HG02884 (cell line): ENCODE measurements around the gene APOM.

Source experiments
- ATAC-seq: cut with Tn5 transposase; IDR thresholded peaks from one replicate; pipeline ENCODE4 v1.9.1; 2021; ENCODE audit warnings: mild to moderate bottlenecking, moderate library complexity; ENCODE audit not compliant: unreplicated experiment

The APOM gene

DNA sequence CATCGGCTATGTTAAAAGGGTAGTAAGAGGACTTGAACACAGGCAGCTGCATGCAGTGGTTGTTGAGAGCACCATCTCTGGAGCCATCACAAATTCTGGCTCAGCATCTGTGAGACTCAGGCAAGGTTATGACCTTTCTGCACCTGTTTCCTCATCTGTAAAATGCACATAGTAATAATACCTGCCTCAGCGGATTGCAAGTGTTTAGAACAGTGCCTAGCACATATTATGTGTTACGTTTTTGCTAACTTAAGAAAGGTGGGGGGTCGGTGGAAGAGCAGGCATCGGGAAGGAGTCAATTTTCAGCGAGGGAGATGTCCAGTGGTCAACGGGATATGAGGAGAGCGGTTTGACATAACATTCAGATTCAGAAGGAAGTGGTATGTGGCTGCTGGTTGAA, 22.3 kb downstream of the APOM start:
- ATAC-seq: no peak

DNA sequence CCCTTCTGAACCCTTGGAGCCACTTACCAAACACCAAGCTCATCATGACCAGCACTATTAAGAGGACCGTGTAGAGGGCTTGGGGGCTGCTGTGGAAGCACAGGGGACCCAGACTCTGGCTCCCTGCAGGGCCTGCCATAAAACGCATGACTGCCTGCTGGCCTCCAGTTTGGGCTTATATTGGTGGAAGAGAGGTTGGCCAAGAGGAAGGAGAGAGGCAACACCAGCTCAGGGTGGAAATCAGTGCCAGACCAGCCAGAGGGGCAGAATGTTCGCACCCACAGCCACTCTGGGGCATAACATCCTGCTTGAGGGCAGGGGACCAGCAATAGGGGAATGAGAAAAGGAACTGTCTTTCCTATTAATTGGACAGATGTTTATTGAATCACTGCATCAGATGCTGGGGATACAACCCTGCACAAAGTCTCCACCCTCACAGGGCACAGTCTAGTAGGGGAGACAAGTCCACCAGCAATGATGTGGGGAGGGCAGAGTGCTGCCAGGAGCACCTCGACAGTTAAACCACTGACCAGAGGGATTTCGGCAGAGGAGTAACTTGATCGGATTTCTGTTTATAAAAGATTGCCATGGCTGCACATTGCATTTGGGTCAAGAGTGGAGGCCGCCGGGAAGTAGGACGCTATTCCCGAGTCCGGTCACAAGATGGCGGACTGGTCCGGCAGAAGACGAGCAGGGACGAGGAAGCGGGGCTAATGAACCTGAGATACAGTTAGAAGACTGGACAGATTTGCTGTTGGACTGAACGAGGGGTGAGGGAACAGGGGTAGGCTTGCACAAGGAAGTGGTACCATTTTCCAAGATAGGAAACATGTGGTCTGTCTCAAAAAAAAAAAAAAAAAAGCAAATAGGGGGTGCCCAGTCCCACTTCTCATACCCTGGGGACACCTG, 24.8 kb downstream of the APOM start, which contains the start of gene LY6G5C:
TSS of gene LY6G5C (minus strand) at position 842 of the 909 bp plus-strand sequence. CDS start at position 148, 694 bp downstream.
- ATAC-seq: no peak

DNA sequence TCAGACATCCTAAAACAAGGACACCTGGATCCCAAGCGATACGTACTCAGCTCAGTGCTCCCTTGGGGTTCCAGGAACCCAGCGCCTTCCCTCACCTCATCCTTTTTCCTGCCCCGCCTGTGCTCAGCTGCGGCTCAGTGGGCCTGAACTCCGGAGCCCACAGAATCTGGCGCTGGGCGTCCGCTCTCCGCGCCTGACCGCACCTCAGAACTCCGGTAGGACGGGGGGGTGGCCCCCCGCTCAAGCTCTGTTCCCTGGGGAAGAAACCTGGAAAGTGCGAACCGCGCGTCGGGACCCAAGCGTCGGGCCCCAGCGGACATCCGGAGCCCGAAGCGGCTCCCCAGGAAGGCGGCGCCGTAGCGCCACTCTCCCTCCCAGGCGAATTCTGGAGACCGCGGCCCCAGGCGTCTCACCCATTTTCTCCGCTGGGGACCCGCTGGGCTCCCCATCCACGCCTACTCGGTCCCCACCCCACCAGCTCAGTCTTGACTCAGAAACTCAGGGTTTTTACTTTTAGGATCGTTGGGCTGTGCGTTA, 25.5 kb downstream of the APOM start:
- ATAC-seq: no peak

DNA sequence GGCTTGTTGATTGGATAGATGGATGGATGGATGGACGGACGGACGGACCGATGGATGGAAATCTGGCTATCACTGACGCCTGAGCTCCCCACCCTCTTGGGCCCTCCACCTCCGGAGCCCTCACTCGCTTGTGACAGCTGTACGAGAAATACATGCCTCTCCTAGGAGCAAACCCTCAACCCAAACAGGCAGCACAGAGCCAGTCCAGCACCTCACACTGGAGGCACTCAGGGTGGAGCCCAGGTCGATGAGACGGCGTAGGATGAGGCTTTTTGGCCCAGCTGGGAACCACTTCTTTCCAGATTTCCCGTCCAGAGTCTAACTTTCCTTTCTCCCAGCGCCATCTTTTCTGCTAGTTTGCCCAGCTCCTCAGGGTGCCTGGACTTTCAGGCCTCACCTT, 27.9 kb downstream of the APOM start:
- ATAC-seq: no peak

DNA sequence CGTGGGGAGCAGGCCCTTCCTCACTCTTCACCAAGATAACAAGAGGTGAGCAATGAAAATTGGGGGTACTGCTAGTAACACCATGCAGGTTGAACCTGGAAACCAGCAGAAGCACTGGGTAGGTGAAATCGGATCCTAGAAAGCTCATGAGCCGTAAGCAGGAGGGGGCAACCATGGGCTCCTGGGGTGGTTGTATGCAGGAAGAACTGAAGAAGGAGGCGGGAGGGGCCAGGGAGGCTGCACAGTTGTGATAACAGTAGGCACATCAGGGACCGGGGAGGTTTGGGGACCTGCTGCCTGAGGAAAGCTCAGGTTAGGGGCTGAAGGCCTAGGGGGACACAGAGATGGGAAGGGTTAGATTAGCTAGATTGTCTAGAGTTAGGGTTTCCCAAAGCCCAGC, 30.8 kb downstream of the APOM start:
- ATAC-seq: no peak

DNA sequence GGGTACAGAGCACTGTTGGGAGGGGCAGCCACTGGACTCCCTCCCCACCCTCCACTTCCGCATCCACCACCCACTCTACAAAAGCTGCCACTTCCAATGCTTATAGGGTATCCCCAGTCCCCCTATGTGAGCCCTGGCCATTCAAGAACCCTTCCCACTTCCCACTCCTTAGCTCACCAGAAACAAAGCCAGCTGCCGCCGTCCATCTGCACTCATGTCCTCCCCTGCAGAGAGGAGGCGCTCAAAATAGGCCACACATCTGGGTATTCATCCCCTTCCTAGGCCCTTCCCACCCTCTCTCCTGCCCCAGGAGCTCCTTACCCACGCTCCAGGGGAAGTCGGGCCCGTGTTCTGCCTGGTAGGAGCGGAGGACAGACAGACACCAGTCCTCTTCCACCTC, 31.6 kb downstream of the APOM start:
- no peak for ATAC-seq

DNA sequence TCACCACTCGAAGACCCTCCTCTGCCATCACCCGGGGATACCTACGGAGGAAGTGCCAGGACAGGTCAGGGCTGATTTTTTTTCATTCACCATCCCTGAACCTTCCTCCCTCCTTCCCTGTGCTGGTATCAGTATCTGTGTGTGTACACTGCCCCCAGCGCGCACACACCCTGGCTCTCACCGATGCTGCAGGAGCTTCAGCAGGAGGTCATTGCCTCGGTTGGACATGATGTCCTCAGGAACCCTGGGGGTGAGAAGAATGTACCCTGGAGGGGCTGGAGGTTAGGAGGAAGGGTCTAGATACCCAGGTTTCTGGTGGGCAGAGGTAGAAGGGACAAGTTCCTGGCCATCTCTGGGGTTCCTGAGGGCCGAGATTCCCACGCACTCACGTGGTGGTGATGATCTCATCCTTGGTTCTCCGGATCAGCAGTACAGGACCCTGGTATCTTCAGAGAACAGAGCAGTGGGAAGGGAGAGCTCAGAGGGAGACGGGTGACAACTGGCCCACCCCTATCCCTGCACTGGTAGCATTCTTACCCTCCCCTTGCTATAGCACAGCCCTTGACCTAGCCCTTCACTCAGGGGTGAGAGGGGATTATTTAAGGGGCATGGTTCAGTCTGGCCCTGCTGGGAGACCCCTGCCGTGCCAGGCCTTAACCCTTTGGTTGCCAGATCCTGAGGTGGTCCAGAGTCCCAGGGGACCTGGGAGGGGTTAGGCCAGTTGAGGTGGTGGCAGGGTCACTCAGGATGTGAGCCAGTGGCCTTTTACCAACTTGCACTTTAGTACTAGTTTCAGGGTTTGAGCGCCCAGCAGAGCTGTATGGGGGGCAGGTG, 32.4 kb downstream of the APOM start:
- ATAC-seq: no peak

DNA sequence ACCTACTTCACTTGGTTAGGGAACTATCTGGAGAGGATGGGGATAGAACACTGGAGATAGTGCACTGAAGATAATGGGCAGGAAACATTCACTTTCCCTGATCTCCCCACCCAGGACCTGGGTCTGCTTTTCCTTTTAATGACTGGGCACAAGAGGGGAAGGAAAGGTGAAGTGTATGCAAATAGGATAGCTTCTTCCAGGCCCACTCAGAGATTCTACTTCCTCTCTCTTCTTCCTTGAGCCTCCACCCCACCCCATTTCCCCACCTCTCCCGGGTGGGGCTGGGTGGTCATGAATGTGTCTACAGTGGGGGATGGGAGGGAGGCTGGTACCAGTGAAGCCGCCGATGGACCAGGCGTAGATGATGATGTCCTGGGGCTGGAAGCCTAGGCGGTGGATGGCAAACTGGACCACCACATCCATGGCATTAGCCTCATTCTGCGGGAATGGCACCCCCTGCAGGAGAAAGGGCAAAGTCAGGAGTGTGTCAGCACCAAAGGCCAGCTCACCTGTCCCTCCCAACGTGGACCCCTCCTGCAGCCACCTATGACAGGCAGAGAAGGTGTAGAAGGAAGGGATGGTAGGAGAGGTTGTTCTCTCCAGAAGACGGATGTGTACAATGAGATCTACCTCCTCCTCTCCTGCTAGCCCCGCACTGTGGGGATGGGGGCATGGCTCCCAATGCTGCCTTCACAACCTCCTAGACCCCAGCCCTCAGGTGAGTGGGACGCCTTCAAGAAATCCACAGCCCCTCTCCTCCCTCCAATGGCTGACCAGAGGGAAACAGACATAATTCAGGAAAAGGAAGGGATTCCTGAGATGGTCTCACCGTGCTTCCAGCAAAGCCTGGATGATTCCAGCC, 33.8 kb downstream of the APOM start:
- no peak for ATAC-seq

DNA sequence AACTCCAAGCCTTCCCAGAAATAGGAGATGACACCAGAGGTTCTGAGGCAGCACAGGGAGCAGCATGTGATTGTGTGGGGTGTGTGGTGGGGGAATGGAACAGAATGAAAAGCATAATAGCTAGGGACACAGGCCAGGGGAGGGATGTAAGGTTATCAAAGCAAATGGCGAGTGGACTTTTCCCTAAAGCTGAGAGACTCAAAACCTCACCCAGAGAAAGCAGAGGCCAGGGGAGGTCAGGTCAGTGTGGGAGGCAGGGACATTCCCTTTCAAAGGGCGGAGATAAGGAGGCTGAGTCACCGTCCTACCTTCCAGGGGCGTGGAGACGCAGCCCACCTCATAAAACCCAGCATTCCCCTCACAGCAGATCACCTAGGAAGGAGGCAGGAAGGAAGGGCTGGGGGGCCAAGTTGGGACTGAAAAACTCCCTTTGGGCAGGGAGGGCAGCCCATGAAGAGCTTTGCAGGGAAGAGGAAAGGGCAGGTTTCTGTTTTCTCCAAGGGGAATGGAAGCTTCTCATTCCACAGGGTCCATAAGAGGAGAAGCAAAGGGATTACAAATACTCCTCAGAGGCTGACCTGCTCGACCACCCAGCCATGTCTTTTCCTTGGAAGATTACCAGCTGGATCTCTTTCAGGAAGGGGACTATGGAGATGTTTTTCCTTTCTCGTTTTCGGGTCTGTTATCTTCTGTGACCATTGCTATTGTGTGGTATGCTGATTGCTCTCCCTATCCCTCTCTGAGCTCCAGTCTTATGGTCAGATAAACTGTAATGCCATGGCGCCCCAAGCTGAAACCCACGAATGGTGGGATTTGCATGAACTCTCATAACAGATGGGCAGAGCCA, 34.8 kb downstream of the APOM start:
- ATAC-seq: no peak

DNA sequence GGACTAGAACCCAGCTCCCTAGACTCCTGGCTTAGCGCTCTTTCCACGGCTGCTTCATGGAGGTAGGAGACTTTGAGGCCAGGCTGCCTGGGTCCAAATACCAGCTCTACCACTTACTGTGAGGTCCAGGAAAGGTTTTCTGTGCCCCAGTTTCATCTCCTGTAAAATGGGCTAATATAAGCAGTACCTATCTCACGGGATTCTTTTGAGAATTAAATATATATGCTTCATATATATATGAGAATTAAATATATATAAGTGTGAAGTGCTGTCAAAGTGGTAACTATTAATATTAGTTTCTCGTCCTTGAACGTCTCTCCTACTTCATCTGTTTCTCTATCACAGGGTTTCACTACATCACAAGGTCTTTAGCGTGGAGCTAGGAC, 35.4 kb downstream of the APOM start:
- ATAC-seq: no peak

DNA sequence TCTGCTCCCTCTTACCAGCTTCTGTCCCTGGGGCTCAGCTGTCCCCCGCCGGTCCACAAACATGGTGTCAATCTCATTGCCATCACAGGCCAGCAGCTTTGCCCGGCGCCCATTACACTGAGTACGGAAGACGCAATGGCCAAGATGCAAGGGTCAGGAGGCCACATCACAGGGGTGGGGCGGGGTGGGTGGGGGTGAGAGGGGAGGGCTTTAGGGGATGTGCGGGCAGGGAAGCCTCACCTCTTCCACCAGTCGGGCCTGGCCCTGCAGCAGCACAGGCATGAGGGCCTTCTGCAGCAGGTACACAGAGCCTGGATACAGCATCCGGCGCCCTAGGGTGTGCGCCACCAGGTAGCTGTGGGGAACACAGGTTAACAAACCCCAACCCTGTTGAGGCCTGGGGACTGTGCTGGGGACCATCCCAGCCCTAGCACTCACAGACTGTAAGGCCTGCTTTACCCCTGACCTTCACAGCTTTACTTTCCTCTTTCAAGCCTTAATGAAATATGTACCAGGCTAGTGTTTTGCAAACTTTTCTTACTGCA, 35.9 kb downstream of the APOM start:
- no peak for ATAC-seq

DNA sequence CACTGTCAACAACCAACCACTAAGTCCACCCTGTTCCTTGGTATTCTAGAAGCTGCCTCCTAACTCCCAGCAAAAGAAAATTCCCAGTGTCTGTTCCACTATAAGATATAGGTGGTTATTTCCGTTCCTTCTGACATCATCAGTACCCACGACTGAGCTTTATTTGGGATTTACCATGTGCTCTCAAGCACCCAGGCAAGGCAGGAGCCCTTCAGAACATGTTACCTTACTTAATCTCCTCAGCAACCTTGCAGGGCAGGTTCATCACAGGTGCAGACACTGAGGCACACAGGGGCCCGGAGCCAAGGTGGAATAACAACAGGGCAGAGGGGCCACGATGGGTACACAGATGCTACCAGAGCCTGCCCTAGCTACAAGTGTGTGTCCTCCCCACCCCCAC, 36.7 kb downstream of the APOM start:
- ATAC-seq: no peak

DNA sequence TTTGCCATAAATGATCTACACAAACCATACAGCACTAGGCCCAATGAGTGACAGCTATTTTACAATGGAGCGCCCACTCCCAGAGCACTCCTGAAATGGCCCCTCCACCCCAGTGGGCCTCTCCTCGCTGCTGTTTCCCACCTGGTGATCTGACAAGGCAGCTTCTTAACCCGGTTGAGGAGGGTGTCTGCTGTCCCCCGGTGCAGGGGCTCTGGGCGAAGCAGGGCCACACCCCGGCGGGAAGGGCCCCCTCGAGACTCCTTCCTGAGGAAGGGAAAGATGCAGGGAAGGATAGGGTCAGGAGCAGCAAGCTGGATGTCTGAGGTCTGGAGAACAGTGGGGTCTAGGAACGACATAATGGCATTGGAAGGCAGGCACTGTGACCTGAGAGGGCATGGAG, 37.2 kb downstream of the APOM start:
- ATAC-seq: no peak

DNA sequence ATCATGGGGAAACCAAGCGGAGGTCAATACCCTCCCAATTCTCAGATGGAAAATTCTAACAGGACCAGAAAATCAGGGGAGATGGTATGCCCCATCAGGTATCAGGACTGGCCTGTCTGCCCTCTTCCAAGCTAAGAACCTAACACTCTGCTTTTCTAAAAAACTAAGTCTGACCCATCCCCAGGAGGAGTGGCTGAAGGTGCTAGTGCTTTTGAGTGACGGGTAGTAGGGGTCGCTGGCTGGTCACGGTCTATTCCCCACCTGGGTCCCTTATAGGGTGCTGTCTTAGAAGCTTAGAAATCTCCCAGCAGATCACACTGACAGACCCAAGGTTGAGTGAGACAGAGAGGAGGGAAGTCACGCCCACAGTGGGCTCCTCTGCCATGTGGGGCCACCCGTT, 37.8 kb downstream of the APOM start:
- no peak for ATAC-seq

DNA sequence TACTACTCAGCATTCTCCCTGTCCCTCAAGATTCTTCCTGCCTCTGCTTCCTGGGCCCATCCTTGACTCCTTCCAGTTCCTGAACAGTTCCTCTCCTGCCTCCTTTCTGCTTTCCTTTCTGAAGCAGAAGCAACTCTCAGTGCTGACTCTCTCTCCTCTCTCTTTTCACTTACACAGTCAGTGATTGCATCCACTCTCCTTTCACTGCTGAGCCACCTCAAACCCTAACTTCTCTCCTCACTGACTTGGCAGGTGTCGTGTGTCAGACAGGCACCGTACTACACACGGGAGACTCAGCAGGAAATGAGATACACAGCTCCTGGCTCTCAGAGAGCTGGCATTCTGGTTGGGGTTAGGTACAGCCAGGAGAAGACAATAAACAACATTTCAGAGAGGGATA, 41.9 kb downstream of the APOM start:
- no peak for ATAC-seq

DNA sequence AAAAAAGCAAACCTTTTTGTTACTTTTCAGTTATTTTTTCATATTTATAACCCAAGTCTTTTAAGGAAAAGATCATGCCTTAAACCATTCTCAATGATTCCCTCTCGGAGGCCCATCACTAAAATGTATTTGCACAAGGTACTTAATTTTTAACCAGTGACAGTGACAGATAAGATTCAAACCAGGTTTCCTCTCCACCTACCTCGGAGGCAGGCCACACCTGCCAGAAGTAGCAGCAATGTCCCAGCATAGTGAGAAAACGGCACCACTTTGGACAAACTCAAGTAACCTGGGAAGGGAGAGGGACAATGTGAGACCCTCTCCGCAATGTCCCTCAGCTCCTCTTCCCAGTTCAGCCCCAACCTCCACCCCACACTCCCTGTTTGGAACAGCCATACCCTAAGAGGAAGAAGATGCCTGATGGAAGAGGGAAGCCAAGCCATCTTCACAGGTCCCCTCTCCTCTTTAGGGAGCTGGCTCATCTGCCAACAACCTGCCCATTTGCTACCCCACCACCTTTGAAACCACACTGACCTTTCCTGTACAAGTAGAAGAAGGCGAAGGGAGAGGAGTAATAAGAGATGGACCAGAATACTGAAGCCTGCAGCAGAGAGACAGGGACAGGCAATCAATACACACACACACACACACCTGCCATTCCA, 45.2 kb downstream of the APOM start:
- no peak for ATAC-seq

DNA sequence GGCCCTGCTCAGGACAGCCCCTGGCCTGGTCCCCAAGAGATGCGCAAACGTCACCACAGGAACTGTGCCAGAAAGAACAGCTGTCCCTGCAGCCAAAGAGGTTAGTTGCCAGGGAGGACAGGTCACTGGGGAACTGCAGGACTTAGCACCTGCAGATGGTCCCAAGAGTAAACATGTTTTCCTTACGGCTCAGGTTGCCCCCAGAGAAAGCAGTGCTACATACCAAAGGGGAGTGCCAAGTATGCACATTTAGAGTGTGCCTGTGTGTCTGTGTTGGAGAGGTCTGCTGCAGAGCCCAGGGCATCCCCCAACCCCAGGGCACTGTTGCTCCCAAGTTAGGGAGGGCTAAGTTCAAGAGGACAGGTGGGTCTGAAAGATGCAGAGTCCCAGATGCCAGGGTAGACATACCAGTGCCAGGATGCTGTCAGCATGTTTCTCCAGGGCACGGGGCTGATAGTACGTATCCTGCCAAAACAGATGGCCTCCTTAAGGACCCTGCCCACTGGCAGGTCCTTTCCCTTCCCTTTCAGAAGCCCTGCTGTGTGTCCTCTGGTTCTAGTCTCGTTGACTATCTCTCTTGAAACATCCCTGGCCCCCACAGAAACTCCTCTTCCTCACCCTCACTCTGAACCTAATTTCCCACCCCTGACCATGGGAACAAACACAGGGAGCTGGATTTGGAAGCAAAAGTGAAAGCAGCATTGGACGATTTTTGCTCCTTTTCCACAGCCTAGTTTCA, 46.1 kb downstream of the APOM start:
- ATAC-seq: no peak

DNA sequence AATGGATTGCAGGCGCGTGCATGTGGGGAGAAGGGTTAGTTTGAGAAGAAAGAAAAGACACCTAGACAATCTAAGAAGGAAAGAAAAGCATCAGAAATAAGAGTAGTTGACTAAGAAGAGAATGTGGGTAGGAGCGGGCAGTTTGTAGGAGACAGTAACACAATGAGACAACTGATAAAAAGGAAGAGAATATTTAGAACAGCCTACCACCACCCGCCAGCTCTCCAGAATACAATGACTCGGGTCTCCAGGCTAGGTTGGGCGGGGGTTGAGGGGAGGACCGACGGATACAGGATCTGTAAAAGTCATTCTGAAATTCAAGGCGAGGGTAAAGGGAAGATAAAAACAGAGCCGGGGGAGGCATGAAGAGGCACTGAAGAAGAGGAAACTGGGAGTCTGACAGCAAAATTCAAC, 46.7 kb downstream of the APOM start:
- ATAC-seq: no peak
